ENCODE measurements around the gene POLR1F.
"Not testable (repeated sequence)": the region's sequence is repeated elsewhere in the genome, so short reads cannot be mapped to it uniquely, and the experiment has no call there.

Gene POLR1F

GRCh38 chr7:19709249-19709578 is 377 bp upstream of the POLR1F start:
- Histone ChIP-seq H3K36me3 (ENCODE audit: control insufficient read depth, insufficient read depth, low read length) (no peaks in the 10 kb centered on the region), H3K4me3 (ENCODE audit: low read length) (no peak overlapping the region), H3K27me3 (ENCODE audit: control insufficient read depth, insufficient read depth, low read length) (no peaks in the 10 kb centered on the region), H3K9me3 (ENCODE audit: control insufficient read depth, insufficient read depth, low read length) (no peaks in the 10 kb centered on the region), H3K4me1 (ENCODE audit: control insufficient read depth, insufficient read depth, low read length) (no peaks in the 10 kb centered on the region), H3K27ac (ENCODE audit: low read length) (no peak overlapping the region)
- WGBS (ENCODE audit: insufficient coverage, insufficient read length) = no CpG with 5 or more reads among the region's 6 CpGs
- no peak for DNase-seq (ENCODE audit: low read depth, low spot score)

DNA sequence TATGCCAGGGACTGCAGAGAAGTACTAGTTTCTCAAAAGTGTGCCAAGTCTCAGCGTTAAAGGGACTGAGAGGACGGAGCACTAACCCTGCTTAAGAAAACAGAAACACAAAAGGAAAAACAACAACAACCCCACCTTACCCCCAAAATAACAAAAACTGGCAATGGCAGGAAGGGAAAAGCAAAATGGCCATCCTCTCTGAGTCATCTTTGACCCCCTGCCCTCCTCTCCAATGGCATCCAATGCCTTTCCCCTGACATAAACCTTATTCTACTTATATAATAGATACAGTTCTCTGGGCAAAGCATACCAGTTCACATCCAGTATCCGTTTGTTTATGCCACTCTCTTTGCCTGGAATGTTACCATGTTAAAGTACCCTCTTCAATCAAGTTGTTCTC is 1.6 kb downstream of the POLR1F start:
- no peaks in the 10 kb centered on the region for H3K36me3 ChIP-seq (ENCODE audit: control insufficient read depth, insufficient read depth, low read length)
- DNase-seq (ENCODE audit: low read depth, low spot score) = no peak
- no CpG with 5 or more reads among the region's 3 CpGs for WGBS (ENCODE audit: insufficient coverage, insufficient read length)
- H3K9me3 ChIP-seq (ENCODE audit: control insufficient read depth, insufficient read depth, low read length) = no peaks in the 10 kb centered on the region
- no peak overlapping the region for H3K27ac ChIP-seq (ENCODE audit: low read length)
- no peaks in the 10 kb centered on the region for H3K4me1 ChIP-seq (ENCODE audit: control insufficient read depth, insufficient read depth, low read length)
- no peaks in the 10 kb centered on the region for H3K27me3 ChIP-seq (ENCODE audit: control insufficient read depth, insufficient read depth, low read length)
- no peak overlapping the region for H3K4me3 ChIP-seq (ENCODE audit: low read length)

DNA sequence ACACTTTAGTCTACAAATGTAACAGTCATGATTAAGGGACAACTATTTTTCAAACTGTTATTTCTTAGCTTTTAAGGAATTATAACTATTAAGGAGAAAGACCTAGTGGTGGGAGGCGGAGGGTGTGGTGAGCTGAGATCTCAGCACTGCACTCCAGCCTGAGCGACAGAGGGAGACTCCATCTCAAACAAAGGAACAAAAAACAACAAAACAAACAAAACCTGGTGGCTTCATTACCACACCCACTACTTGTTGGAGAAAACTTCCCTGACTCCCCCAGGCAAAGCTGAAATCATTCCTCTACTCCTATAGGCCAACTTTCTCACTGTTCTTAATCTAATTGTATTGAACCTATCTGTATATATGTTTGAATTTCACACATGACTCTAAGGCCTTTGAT is 3.2 kb downstream of the POLR1F start:
- Histone ChIP-seq H3K36me3 (ENCODE audit: control insufficient read depth, insufficient read depth, low read length) (no peaks in the 10 kb centered on the region), H3K27me3 (ENCODE audit: control insufficient read depth, insufficient read depth, low read length) (no peaks in the 10 kb centered on the region), H3K4me1 (ENCODE audit: control insufficient read depth, insufficient read depth, low read length) (no peaks in the 10 kb centered on the region), H3K9me3 (ENCODE audit: control insufficient read depth, insufficient read depth, low read length) (no peaks in the 10 kb centered on the region), H3K27ac (ENCODE audit: low read length) (no peak overlapping the region), H3K4me3 (ENCODE audit: low read length) (no peak overlapping the region)
- no CpG with 5 or more reads among the region's 2 CpGs for WGBS (ENCODE audit: insufficient coverage, insufficient read length)
- no peak for DNase-seq (ENCODE audit: low read depth, low spot score)

GRCh38 chr7:19701471-19701870 is 7.4 kb downstream of the POLR1F start:
- Histone ChIP-seq H3K27ac (ENCODE audit: low read length) (no peak overlapping the region), H3K27me3 (ENCODE audit: control insufficient read depth, insufficient read depth, low read length) (no peaks in the 10 kb centered on the region), H3K9me3 (ENCODE audit: control insufficient read depth, insufficient read depth, low read length) (no peaks in the 10 kb centered on the region), H3K36me3 (ENCODE audit: control insufficient read depth, insufficient read depth, low read length) (no peaks in the 10 kb centered on the region), H3K4me1 (ENCODE audit: control insufficient read depth, insufficient read depth, low read length) (no peaks in the 10 kb centered on the region), H3K4me3 (ENCODE audit: low read length) (no peak overlapping the region)
- DNase-seq (ENCODE audit: low read depth, low spot score) = no peak
- WGBS (ENCODE audit: insufficient coverage, insufficient read length) = no CpG with 5 or more reads among the region's 4 CpGs

DNA sequence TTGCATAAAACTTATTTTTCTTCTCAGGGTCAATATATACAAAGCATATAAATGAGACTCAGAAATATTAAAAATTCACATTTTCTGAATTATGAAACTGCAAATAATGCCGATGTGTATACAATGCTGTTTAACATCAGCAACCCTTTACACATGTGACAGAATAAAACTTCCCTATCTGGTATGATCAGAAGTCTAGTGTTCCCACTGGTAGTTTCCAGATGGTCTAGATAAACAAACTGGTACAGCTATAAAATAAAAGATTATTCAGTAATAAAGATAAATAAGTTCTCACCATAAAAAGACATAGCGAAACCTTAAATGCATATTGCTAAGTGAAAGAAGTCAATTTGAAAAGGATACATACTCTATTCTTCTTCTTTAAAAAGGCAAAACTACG is 7.9 kb downstream of the POLR1F start:
- Histone ChIP-seq H3K36me3 (ENCODE audit: control insufficient read depth, insufficient read depth, low read length) (no peaks in the 10 kb centered on the region), H3K4me3 (ENCODE audit: low read length) (no peak overlapping the region), H3K27me3 (ENCODE audit: control insufficient read depth, insufficient read depth, low read length) (no peaks in the 10 kb centered on the region), H3K9me3 (ENCODE audit: control insufficient read depth, insufficient read depth, low read length) (no peaks in the 10 kb centered on the region), H3K27ac (ENCODE audit: low read length) (no peak overlapping the region), H3K4me1 (ENCODE audit: control insufficient read depth, insufficient read depth, low read length) (no peaks in the 10 kb centered on the region)
- DNase-seq (ENCODE audit: low read depth, low spot score) = no peak
- WGBS (ENCODE audit: insufficient coverage, insufficient read length) = no CpG with 5 or more reads among the region's 3 CpGs

DNA sequence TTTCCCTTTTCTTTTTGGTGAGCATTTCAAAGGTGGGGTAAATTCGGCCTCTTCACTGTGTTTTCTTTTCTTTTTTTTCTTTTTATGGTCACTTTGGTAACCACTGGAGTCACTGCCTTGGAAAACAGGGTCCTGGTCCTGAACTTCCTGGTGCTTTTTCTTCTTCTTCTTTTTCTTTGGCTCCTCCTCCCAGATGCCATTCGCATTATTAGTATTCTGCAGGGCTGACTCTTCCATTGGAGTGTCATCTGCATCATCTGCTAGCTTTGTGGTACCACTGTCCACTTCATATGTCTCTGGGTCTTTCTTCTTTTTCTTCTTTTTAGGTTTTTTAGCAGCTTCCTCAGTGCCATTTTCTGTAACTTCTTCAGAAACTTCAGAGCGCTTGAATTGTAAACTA is 10.5 kb downstream of the POLR1F start:
- Histone ChIP-seq H3K27me3 (ENCODE audit: control insufficient read depth, insufficient read depth, low read length) (no peaks in the 10 kb centered on the region), H3K27ac (ENCODE audit: low read length) (no peak overlapping the region), H3K4me3 (ENCODE audit: low read length) (no peak overlapping the region), H3K4me1 (ENCODE audit: control insufficient read depth, insufficient read depth, low read length) (no peaks in the 10 kb centered on the region), H3K9me3 (ENCODE audit: control insufficient read depth, insufficient read depth, low read length) (no peaks in the 10 kb centered on the region), H3K36me3 (ENCODE audit: control insufficient read depth, insufficient read depth, low read length) (no peaks in the 10 kb centered on the region)
- WGBS (ENCODE audit: insufficient coverage, insufficient read length) = no CpG with 5 or more reads among the region's 3 CpGs
- no peak for DNase-seq (ENCODE audit: low read depth, low spot score)

GRCh38 chr7:19696926-19697325 is 11.9 kb downstream of the POLR1F start:
- no peaks in the 10 kb centered on the region for H3K9me3 ChIP-seq (ENCODE audit: control insufficient read depth, insufficient read depth, low read length)
- DNase-seq (ENCODE audit: low read depth, low spot score) = no peak
- no peaks in the 10 kb centered on the region for H3K36me3 ChIP-seq (ENCODE audit: control insufficient read depth, insufficient read depth, low read length)
- H3K27ac ChIP-seq (ENCODE audit: low read length) = no peak overlapping the region
- H3K27me3 ChIP-seq (ENCODE audit: control insufficient read depth, insufficient read depth, low read length) = no peaks in the 10 kb centered on the region
- no peaks in the 10 kb centered on the region for H3K4me1 ChIP-seq (ENCODE audit: control insufficient read depth, insufficient read depth, low read length)
- H3K4me3 ChIP-seq (ENCODE audit: low read length) = no peak overlapping the region

DNA sequence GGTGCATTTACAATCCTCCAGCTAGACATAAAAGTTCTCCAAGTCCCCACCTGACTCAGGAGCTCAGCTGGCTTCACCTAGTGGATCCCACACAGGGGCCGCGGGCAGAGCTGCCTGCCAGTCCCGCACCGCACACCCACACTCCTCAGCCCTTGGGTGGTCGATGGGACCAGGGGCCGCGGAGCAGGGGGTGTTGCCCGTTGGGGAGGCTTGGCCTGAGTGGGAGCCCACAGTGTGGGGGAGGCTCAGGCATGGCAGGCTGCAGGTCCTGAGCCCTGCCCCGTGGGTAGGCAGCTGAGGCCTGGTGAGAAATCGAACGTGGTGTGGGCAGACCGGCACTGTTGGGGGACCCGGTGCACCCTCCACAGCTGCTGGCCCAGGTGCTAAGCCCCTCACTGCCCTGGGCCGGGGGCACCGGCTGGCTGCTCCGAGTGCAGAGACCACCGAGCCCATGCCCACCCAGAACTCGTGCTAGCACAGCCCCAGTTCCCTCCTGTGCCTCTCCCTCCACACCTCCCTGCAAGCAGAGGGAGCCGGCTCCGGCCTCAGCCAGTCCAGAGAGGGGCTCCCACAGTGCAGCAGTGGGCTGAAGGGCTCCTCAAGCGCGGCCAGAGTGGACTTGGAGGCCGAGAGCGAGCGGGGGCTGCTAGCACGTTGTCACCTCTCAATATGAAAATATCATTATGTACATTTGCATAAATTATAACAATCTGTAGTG is 16.6 kb downstream of the POLR1F start:
- no peak overlapping the region for H3K4me3 ChIP-seq (ENCODE audit: low read length)
- no peaks in the 10 kb centered on the region for H3K27me3 ChIP-seq (ENCODE audit: control insufficient read depth, insufficient read depth, low read length)
- no peak for DNase-seq (ENCODE audit: low read depth, low spot score)
- H3K36me3 ChIP-seq (ENCODE audit: control insufficient read depth, insufficient read depth, low read length) = no peaks in the 10 kb centered on the region
- H3K9me3 ChIP-seq (ENCODE audit: control insufficient read depth, insufficient read depth, low read length) = no peaks in the 10 kb centered on the region
- no peak overlapping the region for H3K27ac ChIP-seq (ENCODE audit: low read length)
- no CpG with 5 or more reads among the region's 26 CpGs for WGBS (ENCODE audit: insufficient coverage, insufficient read length)
- H3K4me1 ChIP-seq (ENCODE audit: control insufficient read depth, insufficient read depth, low read length) = no peaks in the 10 kb centered on the region

- Histone ChIP-seq H3K27ac (ENCODE audit: low read length) (no peak overlapping the region), H3K4me1 (ENCODE audit: control insufficient read depth, insufficient read depth, low read length) (no peaks in the 10 kb centered on the region), H3K36me3 (ENCODE audit: control insufficient read depth, insufficient read depth, low read length) (no peaks in the 10 kb centered on the region), H3K27me3 (ENCODE audit: control insufficient read depth, insufficient read depth, low read length) (no peaks in the 10 kb centered on the region), H3K4me3 (ENCODE audit: low read length) (no peak overlapping the region), H3K9me3 (ENCODE audit: control insufficient read depth, insufficient read depth, low read length) (no peaks in the 10 kb centered on the region)
- DNase-seq (ENCODE audit: low read depth, low spot score) = no peak
- no CpG with 5 or more reads among the region's 1 CpG for WGBS (ENCODE audit: insufficient coverage, insufficient read length)
These were observed 18.1 kb downstream of the POLR1F start for GRCh38 chr7:19690736-19691135.

GRCh38 chr7:19689130-19689529 is 19.7 kb downstream of the POLR1F start:
- no CpG with 5 or more reads among the region's 12 CpGs for WGBS (ENCODE audit: insufficient coverage, insufficient read length)
- H3K27me3 ChIP-seq (ENCODE audit: control insufficient read depth, insufficient read depth, low read length); H3K27ac ChIP-seq (ENCODE audit: low read length); H3K36me3 ChIP-seq (ENCODE audit: control insufficient read depth, insufficient read depth, low read length); H3K9me3 ChIP-seq (ENCODE audit: control insufficient read depth, insufficient read depth, low read length); H3K4me1 ChIP-seq (ENCODE audit: control insufficient read depth, insufficient read depth, low read length); H3K4me3 ChIP-seq (ENCODE audit: low read length); DNase-seq (ENCODE audit: low read depth, low spot score): not testable (repeated sequence)

DNA sequence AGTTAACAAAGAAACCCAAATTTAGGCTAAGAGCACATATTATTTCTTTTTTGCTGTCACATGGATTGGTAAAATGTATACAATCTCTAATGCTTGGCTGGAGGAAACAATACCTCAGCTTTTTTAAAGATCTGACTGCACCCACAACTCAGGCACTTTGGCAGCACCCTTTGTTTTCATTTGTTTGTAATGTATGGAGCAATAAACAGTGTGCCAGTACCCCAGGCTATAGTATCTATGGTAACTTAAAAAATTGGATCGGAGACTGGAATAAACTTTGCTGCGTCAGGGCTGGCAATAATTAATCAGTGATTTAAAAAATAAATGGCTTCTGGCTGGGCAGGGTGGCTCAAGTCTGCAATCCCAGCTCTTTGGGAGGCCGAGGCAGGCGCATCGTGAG is 27.2 kb downstream of the POLR1F start:
- no peaks in the 10 kb centered on the region for H3K4me1 ChIP-seq (ENCODE audit: control insufficient read depth, insufficient read depth, low read length)
- DNase-seq (ENCODE audit: low read depth, low spot score) = no peak
- H3K4me3 ChIP-seq (ENCODE audit: low read length) = no peak overlapping the region
- no CpG with 5 or more reads among the region's 5 CpGs for WGBS (ENCODE audit: insufficient coverage, insufficient read length)
- no peaks in the 10 kb centered on the region for H3K27me3 ChIP-seq (ENCODE audit: control insufficient read depth, insufficient read depth, low read length)
- H3K9me3 ChIP-seq (ENCODE audit: control insufficient read depth, insufficient read depth, low read length) = no peaks in the 10 kb centered on the region
- no peak overlapping the region for H3K27ac ChIP-seq (ENCODE audit: low read length)
- no peaks in the 10 kb centered on the region for H3K36me3 ChIP-seq (ENCODE audit: control insufficient read depth, insufficient read depth, low read length)

All from iPS DF 6.9 (cell line).